Urothelium cell line (cell line): ENCODE data around the gene RSL1D1.
A peak's percentile ranks its signal among the peaks of the same experiment; 100 is the strongest.
"Not testable (repeated sequence)": the region's sequence is repeated elsewhere in the genome, so short reads cannot be mapped to it uniquely, and the experiment has no call there.

Experiments used
- DNase-seq: peaks from one replicate; pipeline ENCODE4 v3.0.0; 2011; ENCODE audit warnings: low spot score, mixed read lengths
- FAIRE-seq: peaks from 2 replicates; lab custom pipeline; 2011; peaks lifted over from hg19 to GRCh38; lab: Jason Lieb, UNC

RSL1D1 gene

DNA sequence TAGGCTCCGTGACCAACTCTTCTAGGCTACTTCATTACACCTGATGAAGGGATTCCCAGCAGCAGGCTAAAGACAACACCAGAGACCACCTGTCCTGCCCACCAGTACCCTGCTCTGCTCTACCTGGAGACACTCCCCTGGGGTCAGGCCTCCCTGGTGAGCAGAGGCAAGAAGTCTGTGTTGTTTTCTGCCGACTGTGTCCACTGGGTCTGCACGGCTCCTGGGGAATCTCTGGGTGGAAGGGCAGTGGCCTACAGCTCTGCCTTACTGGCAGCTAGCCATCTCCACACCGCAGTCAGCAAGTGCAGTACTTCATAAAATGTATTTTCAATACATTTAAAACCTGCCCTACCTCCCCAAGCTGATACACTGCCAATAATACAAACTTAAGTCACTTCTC lies 6.8 kb downstream of the RSL1D1 start:
- DNase-seq (no peak), FAIRE-seq (no peak)

- DNase-seq = no peak
- no peak for FAIRE-seq
Observed at GRCh38 chr16:11843861-11844260, 7.5 kb downstream of the RSL1D1 start.

DNA sequence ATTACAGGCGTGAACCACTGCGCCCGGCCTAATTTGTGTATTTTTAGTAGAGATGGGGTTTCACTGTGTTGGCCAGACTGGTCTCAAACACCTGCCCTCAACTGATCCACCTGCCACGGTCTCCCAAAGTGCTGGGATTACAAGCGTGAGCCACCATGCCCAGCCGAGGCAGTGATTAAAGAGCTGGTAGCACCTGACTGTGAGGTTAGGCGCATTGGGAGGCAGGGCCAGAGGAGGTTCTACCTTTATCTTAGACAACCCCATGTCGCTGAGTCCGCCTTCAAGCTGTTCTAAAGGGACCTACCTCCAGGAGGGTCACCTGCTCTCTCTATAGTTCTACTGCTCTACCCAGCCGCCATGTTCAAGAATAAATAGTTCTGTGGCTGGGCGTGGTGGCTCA lies 8.1 kb downstream of the RSL1D1 start:
- FAIRE-seq (no peak), DNase-seq (no peak)

GRCh38 chr16:11841026-11841425 lies 10.3 kb downstream of the RSL1D1 start:
- no peak for FAIRE-seq
- DNase-seq = no peak

GRCh38 chr16:11836650-11837244 lies 14.6 kb downstream of the RSL1D1 start:
- DNase-seq (peak; percentile 25), FAIRE-seq (no peak)

GRCh38 chr16:11835891-11836649 lies 15.3 kb downstream of the RSL1D1 start:
- FAIRE-seq (no peak), DNase-seq (no peak)

- FAIRE-seq (no peak), DNase-seq (no peak)
Observed at GRCh38 chr16:11835309-11835708, 16.0 kb downstream of the RSL1D1 start.

DNA sequence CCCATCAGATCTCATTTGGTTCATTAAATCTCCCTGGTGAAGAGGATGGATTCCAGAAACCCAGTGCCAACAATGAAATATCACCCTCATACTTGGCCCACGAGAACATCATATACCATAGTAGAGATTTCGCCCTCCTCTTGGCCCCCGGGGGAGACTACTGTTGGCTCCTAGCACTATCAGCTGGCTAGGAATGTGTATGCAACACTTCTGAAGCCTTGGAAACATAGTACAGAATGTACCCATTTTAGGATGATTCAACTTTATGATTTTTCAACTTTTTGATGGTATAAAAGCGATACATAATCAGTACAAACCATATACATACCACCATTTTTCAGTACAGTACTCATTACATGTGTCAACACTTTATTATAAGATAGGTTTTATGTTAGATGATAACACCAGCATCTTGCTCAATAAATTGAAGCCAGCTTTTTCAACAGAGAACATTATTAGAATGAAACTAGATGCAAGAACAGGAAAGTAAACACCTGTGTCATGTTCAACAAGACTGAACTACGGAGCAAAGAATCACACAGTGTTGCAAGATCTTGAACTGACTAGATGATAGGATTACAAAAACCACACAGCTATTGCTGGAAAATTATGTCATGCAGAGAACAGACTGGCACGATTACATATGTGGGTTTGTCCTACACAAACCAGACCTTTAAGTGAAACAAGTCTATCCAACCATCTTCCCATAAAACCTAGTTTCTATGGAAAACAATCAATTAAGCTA lies 17.2 kb downstream of the RSL1D1 start:
- no peak for DNase-seq
- no peak for FAIRE-seq

- no peak for FAIRE-seq
Observed at GRCh38 chr16:11828696-11829095, 22.6 kb downstream of the RSL1D1 start.

DNA sequence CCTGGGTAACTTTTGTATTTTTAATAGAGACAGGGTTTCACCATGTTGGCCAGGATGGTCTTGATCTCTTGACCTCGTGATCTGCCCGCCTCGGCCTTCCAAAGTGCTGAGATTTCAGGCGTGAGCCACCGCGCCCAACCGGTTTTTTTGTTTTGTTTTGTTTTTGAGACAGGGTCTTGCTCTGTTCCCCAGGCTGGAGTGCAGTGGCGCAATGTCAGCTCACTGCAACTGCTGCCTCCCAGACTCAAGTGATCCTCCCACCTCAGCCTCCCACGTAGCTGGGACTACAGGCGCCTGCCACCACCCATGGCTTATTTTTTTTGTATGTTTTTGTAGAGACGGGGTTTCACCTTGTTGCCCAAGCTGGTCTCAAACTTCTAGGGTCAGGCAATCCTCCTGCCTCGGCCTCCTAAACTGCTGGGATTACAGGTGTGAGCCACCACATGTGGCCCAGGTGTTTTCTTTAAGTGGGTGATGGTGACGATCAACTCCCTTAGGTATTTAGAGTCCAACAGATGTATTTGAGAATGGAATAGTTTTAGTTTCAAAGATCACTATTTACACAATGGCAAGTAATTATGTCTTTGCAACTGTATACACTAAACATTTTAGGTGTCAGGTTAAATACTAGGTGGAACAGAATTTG lies 25.7 kb downstream of the RSL1D1 start:
- not testable (repeated sequence) for FAIRE-seq, DNase-seq

More at GRCh38 chr16:11828696-11829095, 22.6 kb downstream of the RSL1D1 start:
- no peak for DNase-seq

DNA sequence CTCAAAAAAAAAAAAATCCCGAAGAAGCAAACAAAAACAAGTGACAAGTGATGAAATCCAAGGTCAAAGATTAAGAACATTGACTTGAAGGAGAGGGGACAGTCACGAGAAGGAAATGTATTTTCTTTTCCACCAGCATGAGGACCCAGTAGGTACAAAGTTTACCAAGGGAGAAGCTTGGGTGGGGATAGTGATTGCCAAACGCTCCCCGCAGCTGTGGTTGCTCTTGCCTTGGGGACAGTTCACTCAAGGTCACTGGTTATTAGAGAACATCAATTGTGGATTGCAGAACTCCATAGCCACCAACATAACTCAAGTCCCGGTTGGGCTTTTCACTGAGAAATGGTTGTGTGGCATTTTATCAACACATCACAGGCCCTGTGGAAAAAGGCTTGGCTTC lies 27.0 kb downstream of the RSL1D1 start:
- FAIRE-seq (no peak), DNase-seq (no peak)

DNA sequence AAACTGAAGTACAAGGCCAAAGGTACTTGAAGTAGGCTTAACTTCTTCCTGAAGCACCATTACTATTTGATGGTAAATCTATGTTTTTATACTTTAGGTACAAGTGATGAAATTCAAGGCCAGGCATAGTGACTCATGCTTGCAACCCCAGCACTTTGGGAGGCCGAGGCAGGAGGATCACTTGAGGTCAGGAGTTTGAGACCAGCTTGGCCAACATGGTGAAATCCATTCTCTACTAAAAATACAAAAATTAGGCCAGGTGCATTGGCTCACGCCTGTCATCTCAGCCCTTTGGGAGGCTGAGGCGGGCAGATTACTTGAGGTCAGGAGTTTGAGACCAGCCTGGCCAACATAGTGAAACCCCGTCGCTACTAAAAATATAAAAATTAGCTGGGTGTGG lies 27.7 kb downstream of the RSL1D1 start:
- FAIRE-seq = not testable (repeated sequence)

DNA sequence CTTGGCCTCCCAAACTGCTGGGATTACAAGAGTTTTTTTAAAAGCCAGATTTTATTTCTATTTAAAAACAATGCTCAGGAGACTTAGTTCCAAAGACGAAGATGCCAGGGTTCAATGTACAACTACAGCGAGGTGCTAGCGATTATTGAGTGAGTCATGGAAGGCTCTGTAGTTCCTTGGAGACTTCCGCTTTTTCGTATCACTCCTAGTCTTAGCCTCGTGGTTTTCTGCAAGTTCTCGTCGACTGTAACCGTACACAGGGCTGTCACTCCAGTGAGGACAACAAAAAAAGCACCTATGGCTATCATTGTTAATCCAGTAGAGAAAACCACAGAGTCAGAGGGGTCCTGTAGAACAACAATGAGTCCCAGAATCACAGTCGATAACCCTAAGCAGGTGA lies 31.5 kb downstream of the RSL1D1 start:
- FAIRE-seq (no peak), DNase-seq (no peak)

More for the DNA sequence above, 27.7 kb downstream of the RSL1D1 start:
- not testable (repeated sequence) for DNase-seq

DNA sequence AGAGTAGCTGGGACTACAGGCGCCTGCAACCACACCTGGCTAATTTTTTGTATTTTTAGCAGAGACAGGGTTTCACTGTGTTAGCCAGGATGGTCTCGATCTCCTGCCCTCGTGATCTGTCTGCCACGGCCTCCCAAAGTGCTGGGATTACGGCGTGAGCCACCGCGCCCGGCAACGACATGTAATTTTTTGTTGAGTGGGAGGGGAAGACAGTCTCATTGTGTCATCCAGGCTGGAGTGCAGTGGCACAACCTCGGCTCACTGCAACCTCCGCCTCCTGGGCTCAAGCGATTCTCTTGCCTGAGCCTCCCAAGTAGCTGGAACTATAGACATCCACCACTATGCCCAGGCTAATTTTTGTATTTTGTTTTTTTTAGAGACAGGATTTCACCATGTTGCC lies 32.4 kb downstream of the RSL1D1 start:
- not testable (repeated sequence) for DNase-seq, FAIRE-seq

DNA sequence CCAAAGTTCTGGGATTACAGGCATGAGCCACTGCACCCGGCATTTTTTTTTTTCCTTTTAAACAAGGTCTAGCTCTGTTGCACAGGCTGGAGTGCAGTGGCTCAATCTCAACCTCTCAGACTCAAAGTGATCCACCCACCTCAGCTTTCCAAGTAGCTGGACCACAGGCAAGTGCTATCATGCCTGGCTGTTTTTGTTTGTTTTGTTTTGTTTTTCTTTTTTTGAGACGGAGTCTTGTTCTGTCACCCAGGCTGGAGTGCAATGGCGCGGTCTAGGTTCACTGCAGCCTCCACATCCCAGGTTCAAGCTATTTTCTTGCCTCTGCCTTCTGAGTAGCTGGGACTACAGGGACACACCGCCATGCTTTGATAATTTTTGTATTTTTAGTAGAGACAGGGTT lies 35.2 kb downstream of the RSL1D1 start:
- DNase-seq = no peak
- FAIRE-seq = no peak

DNA sequence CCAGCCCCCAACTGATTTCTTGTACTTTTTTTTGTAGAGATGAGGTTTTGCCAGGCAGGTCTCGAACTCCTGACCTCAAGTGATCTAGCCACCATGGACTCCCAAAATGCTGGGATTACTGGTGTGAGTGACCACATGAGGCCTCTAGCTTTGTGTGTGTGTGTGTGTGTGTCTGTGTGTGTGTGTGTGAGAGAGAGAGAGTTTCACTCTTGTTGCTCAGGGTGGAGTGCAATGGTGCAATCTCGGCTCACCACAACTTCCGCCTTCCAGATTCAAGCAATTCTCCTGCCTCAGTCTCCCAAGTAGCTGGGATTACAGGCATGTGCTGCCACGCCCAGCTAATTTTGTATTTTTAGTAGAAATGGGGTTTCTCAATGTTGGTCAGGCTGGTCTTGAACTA lies 36.5 kb downstream of the RSL1D1 start:
- DNase-seq, FAIRE-seq: not testable (repeated sequence)

- FAIRE-seq = no peak
- DNase-seq = no peak
Observed at GRCh38 chr16:11806721-11807120, 44.6 kb downstream of the RSL1D1 start.

DNA sequence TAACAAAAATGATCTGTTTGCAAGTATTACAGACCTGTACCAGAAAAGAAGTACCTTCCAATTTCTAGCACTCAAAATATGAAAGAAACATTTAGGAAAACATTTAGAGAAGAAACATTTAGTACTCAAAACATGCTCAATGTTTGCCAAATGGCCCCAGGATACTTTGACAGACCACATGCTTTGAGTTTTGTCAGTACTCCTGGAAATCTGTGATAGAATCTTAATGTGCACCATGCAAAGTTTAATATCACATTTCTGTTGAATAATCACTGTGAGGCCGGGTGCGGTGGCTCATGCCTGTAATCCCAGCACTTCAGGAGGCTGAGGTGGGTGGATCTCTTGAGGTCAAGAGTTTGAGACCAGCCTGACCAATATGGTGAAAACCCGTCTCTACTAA lies 45.8 kb downstream of the RSL1D1 start:
- FAIRE-seq = no peak

GRCh38 chr16:11801481-11802021 lies 49.8 kb downstream of the RSL1D1 start:
- no peak for FAIRE-seq
- DNase-seq = no peak

More for the DNA sequence above, 45.8 kb downstream of the RSL1D1 start:
- no peak for DNase-seq

DNA sequence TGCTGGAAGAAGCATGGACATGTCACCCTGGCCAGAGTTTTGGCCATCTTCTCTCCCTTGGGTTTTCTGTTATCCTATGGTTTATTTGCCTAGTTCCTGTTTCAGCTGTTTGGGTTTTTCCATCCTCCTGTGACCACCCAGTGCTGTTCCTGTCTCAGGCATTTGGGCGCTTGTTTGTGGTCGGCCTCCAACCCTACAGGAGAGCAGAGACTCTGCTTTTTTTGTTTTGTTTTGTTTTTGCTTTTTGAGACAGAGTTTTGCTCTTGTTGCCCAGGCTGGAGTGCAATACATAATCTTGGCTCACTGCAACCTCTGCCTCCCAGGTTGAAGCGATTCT lies 51.0 kb downstream of the RSL1D1 start:
- DNase-seq (no peak), FAIRE-seq (no peak)
